ENCODE data around the gene OLFML1.

DNA sequence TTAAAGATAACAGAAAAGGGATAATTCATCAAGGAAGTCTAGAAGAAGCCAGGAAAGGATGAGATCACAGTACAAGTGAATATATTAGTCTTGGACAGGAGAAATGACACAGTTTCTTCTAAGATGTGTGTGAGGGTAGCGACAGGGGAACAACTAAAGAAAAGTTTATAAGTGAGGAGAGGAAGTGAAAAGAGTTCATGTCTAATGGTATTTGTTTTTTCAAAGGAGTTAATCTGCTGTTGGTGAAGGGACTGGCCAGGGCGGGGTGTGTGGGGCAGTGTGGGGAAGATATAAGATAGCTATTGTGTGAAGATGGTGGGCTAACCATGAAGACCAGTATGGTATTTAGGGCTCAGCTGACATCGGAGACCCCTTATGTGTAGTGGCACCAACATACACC is 20.9 kb downstream of the OLFML1 start:
- TF ChIP-seq, protein P1, sequence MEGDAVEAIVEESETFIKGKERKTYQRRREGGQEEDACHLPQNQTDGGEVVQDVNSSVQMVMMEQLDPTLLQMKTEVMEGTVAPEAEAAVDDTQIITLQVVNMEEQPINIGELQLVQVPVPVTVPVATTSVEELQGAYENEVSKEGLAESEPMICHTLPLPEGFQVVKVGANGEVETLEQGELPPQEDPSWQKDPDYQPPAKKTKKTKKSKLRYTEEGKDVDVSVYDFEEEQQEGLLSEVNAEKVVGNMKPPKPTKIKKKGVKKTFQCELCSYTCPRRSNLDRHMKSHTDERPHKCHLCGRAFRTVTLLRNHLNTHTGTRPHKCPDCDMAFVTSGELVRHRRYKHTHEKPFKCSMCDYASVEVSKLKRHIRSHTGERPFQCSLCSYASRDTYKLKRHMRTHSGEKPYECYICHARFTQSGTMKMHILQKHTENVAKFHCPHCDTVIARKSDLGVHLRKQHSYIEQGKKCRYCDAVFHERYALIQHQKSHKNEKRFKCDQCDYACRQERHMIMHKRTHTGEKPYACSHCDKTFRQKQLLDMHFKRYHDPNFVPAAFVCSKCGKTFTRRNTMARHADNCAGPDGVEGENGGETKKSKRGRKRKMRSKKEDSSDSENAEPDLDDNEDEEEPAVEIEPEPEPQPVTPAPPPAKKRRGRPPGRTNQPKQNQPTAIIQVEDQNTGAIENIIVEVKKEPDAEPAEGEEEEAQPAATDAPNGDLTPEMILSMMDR (conservative IDR thresholded peaks at IDR 0.05; ENCODE audit: low read length) = no peak
- no peak for TF ChIP-seq EZH2phosphoT487 (IDR thresholded peaks at IDR 0.05; ENCODE audit: borderline replicate concordance, low read depth, low read length)
